T-helper 22 cell (primary cell): Measurements from ENCODE around the gene IGF2BP1.
"Not testable (repeated sequence)": the region's sequence is repeated elsewhere in the genome, so short reads cannot be mapped to it uniquely, and the experiment has no call there.

Experiments
- DNase-seq: peaks from one replicate; pipeline ENCODE4 v3.0.0-alpha.2; 2020; ENCODE audit warnings: low read depth

The IGF2BP1 gene

DNA sequence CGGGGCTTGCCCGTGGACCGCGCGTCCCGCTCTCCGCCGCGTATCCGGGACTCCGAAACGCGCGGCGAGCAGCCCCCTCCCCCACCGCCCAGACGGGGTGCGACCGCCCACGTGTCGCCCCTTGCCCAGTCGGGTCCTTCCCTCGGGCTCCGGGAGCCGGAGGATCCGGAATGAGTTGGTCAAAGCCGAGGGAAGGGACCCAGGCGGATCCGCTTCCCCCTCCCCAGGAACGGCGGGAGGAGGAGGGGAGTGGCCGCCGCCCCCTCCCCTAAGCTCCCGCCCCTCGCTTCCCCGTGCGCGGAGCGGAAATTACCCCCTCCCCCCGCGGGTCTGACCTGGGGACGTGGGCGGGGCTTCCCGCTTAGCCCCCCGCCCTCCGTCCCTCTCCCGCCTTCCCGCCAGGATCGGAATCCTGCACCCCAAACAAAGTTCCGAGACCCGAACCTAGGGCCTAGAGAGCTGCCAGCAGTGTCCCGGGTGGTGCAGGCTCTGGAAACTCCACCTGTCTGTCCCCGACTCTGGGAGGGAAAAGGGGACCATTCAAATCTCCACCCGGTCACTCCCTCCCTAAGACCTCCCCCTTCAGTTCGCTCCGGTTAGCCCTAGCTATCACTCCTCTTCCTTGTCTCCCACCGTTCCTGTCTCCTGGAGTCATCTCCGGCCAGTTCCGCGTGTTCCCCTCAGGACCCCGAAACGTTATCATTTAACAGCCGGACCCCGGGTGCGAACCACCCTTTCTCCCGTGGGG lies 1.0 kb upstream of the IGF2BP1 start:
- DNase-seq, result no peak

GRCh38 chr17:48996722-48997102 lies 473 bp upstream of the IGF2BP1 start:
- no peak for DNase-seq

GRCh38 chr17:48997827-48998586 lies 822 bp downstream of the IGF2BP1 start:
- no peak for DNase-seq

GRCh38 chr17:48998587-48999440 lies 1.6 kb downstream of the IGF2BP1 start:
- DNase-seq, result no peak

GRCh38 chr17:49000943-49001342 lies 3.8 kb downstream of the IGF2BP1 start:
- no peak for DNase-seq

DNA sequence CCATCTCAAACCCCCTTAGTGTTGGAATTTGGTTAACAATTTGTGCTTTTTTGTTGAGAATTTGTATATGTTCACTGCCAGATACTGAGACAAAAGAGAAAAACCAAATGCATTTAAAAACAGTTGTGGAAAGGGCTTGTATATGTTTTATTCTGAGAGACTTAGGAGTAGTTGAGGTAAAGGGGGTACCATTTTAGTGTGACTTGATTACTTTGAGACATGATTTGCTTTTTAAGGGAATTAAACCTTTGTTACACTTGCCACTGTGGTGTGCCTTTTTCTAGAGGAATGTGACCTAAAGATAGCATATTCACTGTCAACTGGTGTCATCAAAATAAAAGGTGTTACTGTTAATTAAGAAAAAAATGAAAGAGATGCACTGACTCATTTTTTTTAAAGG lies 4.5 kb downstream of the IGF2BP1 start:
- DNase-seq, result no peak

GRCh38 chr17:49002331-49002730 lies 5.1 kb downstream of the IGF2BP1 start:
- DNase-seq, result no peak

- DNase-seq, result no peak
Observed at GRCh38 chr17:49002766-49003165, 5.6 kb downstream of the IGF2BP1 start.

- DNase-seq, result no peak
Observed at GRCh38 chr17:49003557-49004511, 6.6 kb downstream of the IGF2BP1 start.

GRCh38 chr17:49005140-49005539 lies 8.0 kb downstream of the IGF2BP1 start:
- DNase-seq, result no peak

- not testable (repeated sequence) for DNase-seq
Observed at GRCh38 chr17:49008908-49009307, 11.7 kb downstream of the IGF2BP1 start.

GRCh38 chr17:49012769-49013255 lies 15.6 kb downstream of the IGF2BP1 start:
- DNase-seq, result no peak

DNA sequence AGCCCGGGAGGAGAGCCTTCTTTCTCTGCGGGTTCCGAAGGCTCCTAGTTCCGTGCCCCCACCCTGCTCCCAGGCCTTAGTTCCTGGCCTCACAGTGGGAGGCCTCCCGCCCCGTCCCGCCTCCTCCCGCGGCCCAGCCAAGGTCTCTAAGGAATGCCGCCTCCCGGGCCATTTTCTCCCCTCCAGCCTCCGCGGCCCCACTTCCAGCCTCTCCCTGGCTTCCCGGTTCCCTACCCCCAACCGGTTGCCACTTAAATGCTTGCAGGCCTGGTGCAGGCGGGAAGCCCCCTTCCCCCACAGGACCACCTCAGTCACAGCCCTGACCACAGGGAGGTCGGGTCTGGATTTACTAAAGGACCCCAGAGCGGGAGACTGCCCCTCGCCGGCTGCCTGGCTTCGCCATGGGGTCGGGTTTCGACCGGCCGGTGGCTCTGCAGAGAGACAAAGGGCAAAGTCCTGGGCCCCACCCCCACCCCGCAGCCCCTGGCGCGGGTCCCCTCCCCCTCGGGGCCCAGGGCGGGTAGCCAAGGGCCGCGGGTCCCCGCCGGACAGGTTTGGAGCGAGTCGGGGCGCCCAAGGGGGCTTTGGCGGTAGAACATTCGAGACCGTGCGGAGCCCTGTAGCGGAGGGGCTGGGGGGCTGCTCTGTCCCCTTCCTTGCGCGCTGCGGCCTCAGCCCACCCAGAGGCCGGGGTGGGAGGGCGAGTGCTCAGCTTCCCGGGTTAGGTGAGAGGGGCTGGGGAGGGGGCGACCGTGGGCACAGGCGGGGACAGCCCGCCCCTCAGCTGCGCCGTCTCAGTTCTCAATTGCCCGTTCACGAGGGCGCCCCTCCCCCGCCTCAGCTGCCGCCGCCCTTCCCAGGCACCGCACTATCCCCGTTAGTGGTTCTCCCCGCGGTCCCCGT lies 16.4 kb downstream of the IGF2BP1 start:
- no peak for DNase-seq

GRCh38 chr17:49015179-49015923 lies 18.2 kb downstream of the IGF2BP1 start:
- DNase-seq, result no peak

DNA sequence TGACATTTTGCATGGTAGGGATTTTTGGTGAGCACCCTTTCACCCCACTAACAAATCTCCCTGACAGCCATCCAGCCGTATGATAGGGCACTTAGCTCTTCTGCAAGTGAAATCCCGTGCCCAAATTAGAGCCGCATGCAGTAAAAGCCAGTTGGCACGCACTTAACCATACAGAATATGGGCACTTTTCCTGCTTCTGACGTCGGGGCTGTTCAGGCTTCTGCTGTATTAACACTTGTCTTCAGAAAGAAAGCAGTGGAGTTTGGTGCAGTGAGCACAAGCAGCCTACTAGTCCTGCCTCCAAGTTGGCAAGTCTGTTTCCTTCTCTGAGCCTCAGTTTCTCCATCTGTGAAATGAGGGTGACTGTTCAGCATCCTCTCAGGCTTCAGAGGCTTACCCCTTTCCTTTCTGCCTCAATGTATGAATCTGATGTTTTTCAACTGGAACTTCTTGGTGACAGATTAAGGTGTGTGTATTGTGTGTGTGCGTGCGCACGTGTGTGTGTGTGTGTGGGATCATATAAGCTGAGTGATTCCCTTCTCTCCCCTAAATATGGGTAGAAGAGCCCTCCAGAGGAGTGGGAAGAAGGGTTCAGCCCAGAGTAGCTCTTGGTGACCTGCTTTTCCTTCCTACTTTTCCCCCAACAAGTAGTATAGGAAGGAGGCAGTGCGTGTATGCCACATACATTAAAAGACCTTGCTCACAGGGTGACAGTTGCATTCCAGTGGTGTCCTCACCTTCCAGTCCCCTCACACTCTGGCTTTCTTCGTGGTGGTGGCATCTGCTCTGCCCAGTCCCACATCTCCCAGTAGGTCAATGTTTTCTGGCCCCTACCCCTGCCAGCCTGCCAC lies 19.0 kb downstream of the IGF2BP1 start:
- no peak for DNase-seq

DNA sequence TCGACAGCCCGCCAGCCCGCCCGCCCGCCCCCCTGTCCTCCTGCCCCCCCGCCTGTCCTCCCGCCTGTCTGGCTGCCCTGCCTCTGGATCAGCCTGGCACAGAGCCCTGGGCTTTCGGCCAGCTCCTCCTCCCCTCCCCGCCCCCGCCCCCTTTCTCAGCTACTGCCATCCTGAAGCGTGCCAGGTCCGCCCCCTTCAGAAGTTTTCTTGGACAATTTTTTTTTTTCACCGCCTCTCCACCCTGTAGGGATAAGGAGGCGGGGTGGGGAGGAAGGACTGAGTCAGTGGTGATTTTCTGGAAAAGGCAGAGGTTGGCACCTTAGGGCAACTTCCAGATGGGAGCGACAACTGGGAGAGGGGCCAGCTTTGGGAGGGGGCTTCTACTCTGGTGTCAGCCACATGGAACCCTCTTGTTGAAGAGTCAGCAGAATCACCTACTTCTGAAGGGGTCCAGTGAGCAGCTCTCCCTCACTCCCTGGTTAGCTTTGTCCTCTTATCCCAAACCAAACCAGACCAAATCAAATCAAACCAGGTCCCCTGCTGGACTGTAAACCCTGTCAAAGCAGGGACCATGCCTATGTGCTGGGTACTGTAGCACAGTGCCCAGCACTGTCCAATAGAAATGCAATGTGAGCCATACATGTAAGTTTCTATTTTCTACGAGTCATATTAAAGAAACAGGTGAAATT lies 19.7 kb downstream of the IGF2BP1 start:
- DNase-seq, result no peak

- no peak for DNase-seq
Observed at GRCh38 chr17:49018116-49018612, 21.0 kb downstream of the IGF2BP1 start.

DNA sequence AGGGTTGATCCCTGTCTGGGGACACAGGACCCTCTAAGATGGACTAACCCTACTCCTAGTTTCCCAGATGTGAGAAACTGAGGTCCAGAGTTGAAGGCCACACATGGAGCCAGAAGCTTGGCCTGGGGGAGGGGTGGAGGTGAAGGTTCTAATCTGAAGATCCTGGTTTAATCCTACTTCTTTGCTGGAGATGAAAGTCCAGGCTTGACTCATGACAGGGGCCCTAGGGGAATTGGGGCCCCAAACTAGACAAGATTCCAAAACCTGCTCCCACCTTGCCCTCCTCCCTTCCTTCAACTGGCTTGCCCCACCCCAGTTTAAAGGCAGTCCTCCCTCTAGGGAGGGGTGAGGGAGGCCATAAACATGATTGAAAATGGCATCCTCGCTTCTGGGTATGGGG lies 21.6 kb downstream of the IGF2BP1 start:
- DNase-seq, result no peak
